NCI-H82 treated with DMSO at 0.1 percent for 48 hours (cell line): ENCODE measurements around the gene TPSAB1.
"Not testable (repeated sequence)": the region's sequence is repeated elsewhere in the genome, so short reads cannot be mapped to it uniquely, and the experiment has no call there.

ENCODE experiments used
- DNase-seq: peaks from one replicate; lab custom pipeline; 2025; ENCODE audit not compliant: unreplicated experiment; lab: John Stamatoyannopoulos, UW

TPSAB1 gene

GRCh38 chr16:1223355-1224214 is 16.9 kb upstream of the TPSAB1 start:
- DNase-seq = no peak

DNA sequence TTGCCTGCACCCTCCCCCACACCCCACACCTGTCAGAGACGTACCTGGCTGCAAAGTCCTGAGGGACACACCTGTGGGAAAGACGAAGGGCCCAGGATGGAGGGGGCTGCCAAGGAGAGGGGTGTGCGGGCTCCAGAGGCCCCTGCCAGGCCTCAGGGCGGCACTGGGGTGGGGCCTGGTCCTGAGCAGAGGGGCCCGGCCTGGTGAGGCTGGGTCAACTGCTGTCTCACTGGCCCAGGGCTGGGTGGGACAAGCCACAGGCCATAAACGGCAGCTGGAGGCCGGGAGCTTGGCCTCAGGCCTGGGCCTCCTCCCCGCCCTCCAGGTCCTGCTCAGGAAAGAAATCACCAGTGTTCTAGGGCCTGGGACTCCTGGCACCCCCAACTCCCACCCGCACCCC is 15.9 kb upstream of the TPSAB1 start:
- DNase-seq = no peak

DNA sequence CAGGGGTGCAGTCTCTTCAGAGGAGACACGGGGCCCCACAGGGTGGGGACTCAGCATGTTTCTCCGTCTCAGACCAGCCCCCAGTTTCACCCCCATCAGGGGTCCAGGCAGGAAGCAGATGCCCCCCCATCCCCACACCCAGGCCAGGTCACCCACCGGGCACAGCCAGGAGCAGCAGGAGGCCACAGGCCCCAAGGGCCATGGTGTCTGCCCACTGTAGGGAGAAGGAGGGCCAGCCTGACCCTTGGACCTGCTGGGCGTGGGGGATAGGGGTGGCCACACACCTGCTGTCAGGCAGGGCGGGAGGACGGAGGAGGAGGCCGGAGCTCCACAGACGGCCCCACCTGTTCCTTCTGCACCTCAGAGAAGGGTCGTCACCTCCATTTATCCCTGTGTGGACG is 15.5 kb upstream of the TPSAB1 start, which contains the start of gene TPSG1:
TSS of gene TPSG1 (minus strand) at position 218 of the 401 bp plus-strand sequence. CDS start at position 202, 16 bp downstream.
- DNase-seq = no peak

- not testable (repeated sequence) for DNase-seq
Measured at GRCh38 chr16:1225728-1226311, 14.7 kb upstream of the TPSAB1 start.

- DNase-seq = not testable (repeated sequence)
Measured at GRCh38 chr16:1226692-1227091, 13.8 kb upstream of the TPSAB1 start.

- not testable (repeated sequence) for DNase-seq
Measured at GRCh38 chr16:1228227-1228626, 12.3 kb upstream of the TPSAB1 start.

GRCh38 chr16:1229476-1229875 is 11.0 kb upstream of the TPSAB1 start:
- not testable (repeated sequence) for DNase-seq

DNA sequence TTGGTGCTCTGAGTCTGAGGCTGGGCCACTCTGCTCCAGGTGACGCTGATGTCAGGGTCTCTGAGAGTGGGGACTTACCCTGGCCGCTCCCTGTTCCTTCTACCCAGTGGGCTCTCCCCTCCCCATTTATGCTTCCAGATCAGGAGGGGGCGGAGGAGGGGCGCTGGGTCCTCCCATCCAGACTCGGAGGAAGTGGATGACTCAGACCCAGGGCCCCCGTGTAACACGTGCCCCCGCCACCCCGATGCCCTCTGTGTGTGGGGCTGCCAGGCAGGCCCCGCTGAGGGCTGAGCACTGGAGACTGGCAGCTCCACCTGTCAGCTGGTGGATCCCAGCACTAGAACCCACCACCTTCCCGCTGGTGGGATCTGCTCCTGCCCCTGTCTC is 10.4 kb upstream of the TPSAB1 start, which contains the start of gene TPSB2:
TSS of gene TPSB2 (minus strand) at position 101 of the 387 bp plus-strand sequence. CDS start 233 bp downstream, outside the sequence.
- DNase-seq = not testable (repeated sequence)

DNA sequence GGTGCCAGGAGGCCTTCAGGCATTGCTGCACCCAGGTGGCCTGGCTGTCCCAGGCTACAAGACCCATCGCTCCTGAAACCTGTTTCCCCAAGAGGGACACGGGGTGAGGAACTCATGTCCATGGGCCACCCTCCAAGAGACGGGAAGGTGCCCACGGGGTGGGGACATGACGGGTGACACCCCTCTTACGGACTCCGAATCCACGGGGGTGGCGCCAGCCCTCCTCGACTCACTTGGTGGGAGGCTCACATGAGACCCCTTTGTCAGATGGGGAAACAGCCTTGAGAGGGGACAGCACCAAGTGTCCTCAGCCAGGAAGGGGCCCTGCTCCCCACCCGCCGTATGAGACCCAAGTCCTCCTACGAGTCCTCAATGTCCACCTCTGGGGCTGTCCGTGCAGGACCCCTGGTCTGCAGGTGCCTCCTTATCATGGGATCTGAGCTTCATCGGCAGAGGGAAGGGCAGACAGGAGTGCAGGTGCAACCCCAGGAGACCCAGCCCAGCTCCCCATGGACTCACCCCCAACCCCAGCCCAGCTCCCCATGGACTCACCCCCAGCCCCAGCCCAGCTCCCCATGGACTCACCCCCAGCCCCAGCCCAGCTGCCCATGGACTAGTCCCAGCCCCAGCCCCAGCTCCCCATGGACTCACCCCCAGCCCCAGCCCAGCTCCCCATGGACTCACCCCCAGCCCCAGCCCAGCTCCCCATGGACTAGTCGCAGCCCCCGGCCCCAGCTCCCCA is 9.9 kb upstream of the TPSAB1 start:
- DNase-seq = not testable (repeated sequence)

GRCh38 chr16:1231301-1231700 is 9.2 kb upstream of the TPSAB1 start:
- not testable (repeated sequence) for DNase-seq

DNA sequence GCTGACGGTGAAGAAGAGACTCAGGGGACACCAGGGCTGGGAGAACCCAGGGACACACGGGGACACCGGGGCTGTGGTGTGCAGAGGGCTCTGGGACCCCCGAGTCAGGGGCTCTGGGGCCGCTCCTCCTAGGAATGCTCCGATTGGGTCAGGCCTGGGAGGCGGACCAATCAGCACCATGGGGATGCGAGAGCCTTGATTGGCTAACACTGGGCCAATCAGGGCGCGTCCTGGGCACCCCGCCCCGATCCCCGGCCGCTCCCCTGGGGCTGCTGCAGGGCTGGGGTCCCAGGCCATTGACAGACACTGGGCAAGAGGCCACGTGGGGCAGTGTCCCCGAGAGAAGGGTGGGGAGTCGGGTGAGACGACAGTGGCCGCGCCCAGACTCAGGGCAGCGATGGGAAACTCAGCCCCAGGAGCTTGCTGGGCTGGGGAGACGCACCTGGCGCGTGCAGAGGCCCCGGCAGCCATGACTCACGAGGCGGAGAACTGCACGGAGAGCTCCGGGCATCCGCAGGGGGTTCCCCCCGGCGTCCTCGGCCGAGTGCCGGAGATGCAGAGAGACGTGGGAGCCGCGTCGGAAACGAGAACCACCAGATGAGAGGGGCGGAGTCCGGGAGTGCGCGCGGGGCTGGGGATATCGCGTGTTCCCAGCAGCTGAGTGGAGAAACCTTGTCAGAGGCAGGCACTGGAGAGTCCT is 8.3 kb upstream of the TPSAB1 start:
- DNase-seq = not testable (repeated sequence)

- DNase-seq = not testable (repeated sequence)
Measured at GRCh38 chr16:1236659-1237058, 3.8 kb upstream of the TPSAB1 start.

DNA sequence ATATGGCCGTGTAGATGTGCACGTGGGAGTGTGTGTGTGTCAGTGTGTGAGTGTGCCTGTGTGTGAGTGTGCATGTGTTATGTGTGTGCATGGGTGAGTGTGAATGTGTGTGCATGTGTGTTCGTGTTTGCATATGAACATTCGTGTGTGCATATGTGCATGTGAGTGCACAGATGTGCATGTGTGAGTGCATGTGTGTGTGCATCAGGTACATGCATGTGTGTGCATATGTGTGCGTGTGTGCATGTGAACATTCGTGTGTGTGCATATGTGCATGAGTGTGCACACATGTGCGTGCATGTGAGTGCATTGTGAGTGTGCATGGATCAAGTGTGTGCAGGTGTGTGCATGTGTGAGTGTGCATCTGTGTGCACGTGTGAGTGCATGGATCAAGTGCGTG is 2.5 kb upstream of the TPSAB1 start:
- DNase-seq = no peak

DNA sequence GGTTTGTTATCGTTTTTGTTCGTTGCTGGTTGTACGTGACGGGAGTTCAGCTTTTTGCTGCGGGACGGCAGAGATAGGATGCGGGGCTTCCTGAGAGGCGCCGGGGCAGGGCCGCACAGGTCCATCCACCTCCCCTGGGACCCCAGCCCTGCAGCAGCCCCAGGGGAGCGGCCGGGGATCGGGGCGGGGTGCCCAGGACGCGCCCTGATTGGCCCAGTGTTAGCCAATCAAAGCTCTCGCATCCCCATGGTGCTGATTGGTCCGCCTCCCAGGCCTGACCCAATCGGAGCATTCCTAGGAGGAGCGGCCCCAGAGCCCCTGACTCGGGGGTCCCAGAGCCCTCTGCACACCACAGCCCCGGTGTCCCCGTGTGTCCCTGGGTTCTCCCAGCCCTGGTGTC is 1.6 kb upstream of the TPSAB1 start:
- not testable (repeated sequence) for DNase-seq

DNA sequence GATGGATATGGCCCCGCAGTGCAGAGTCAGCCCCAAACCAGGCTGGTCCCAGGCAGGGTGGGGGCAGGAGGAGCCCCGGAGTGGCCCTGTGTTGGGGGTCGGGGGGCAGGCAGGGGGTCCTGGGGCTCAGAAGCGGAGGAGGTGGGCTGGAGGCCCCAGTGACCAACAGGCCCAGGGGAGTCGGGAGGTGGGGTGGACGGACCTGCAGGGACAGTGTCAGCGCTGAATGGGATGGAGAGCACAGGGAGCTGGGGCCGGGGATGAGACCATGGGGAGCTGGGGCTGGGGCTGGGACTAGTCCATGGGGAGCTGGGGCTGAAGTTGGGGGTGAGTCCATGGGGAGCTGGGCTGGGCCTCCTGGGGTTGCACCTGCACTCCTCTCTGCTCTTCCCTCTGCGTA is 930 bp upstream of the TPSAB1 start:
- DNase-seq = not testable (repeated sequence)

- not testable (repeated sequence) for DNase-seq
Measured at GRCh38 chr16:1241081-1241480, 576 bp downstream of the TPSAB1 start.

- DNase-seq = not testable (repeated sequence)
Measured at GRCh38 chr16:1243363-1243762, 2.9 kb downstream of the TPSAB1 start.

GRCh38 chr16:1243907-1244850 is 3.7 kb downstream of the TPSAB1 start:
- DNase-seq = not testable (repeated sequence)

DNA sequence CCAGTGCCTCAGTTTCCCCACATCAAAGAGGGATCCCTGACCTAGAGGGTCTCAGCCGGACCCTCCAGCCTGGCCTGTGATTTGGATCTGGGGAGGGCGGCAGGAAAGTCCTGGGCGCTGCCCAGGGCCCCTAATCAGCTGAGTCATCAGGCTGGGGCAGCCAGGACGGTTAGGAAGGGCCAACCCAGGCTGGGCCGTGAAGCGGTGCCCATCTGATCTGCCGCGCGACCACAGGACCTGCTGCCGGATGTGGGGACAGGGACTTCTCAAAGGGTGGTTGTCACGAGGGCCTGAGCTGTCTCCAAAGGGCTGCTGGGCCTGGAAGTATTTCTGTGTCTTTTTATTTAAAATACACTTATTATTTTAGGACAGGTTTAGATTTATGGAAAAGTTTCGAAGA is 4.4 kb downstream of the TPSAB1 start:
- DNase-seq = no peak
